ENCODE data around the gene IFNL1.
"Not testable (repeated sequence)": the region's sequence is repeated elsewhere in the genome, so short reads cannot be mapped to it uniquely, and the experiment has no call there.

The IFNL1 gene

GRCh38 chr19:39332738-39333137 is 36.5 kb downstream of the IFNL1 start:
- DNase-seq, result not testable (repeated sequence)

- no peak for DNase-seq
Observed at GRCh38 chr19:39333507-39333906, 37.3 kb downstream of the IFNL1 start.

GRCh38 chr19:39334444-39334976 is 38.3 kb downstream of the IFNL1 start:
- DNase-seq, result no peak

GRCh38 chr19:39335168-39335548 is 39.0 kb downstream of the IFNL1 start:
- no peak for DNase-seq

GRCh38 chr19:39336483-39336882 is 40.3 kb downstream of the IFNL1 start:
- DNase-seq, result no peak

GRCh38 chr19:39339674-39340073 is 43.5 kb downstream of the IFNL1 start:
- no peak for DNase-seq

GRCh38 chr19:39340156-39340555 is 43.9 kb downstream of the IFNL1 start:
- not testable (repeated sequence) for DNase-seq

- no peak for DNase-seq
Observed at GRCh38 chr19:39341129-39341718, 45.0 kb downstream of the IFNL1 start.

GRCh38 chr19:39341719-39342604 is 45.8 kb downstream of the IFNL1 start, which contains the start of gene SAMD4B:
Gene SAMD4B, plus strand, starts transcription at chr19:39342421. Its CDS starts 14,473 bp downstream, at chr19:39356894.
- DNase-seq, result peak; percentile 95

- peak; percentile 8 for DNase-seq
Observed at GRCh38 chr19:39342647-39343305, 46.6 kb downstream of the IFNL1 start.

- DNase-seq, result no peak
Observed at GRCh38 chr19:39345956-39346355, 49.7 kb downstream of the IFNL1 start.

GRCh38 chr19:39347332-39348164 is 51.3 kb downstream of the IFNL1 start:
- DNase-seq, result no peak

Measured in retina (tissue), 1 donor.